ENCODE data around the gene PSMF1.

DNA sequence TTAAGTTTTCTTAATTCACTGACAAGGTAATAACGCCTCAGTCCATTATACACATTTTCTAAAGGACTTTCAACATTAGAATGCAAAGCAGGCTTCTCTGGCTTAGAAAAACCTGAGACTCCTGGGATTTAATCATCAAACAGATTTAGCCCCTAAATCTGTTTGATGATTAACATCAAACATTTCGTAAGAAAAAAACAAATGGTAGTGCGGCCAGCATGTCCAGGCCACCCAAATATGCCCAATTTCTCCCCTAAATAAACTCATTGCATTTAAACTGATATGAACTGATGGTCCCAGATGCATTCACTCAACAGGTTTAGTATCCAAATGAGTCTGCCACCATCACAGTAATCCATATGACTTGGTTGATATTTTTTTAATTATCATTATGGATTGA lies 60.2 kb downstream of the PSMF1 start:
- TF ChIP-seq ARNT (IDR thresholded peaks at IDR 0.05) (no peak), ELF4 (IDR thresholded peaks at IDR 0.05) (no peak), FOXK2 (IDR thresholded peaks at IDR 0.05) (no peak), BHLHE40 (IDR thresholded peaks at IDR 0.05; ENCODE audit: borderline replicate concordance) (no peak), SP1 (IDR thresholded peaks at IDR 0.05) (no peak), FOXM1 (IDR thresholded peaks at IDR 0.05; ENCODE audit: borderline replicate concordance) (no peak), ZNF384 (IDR thresholded peaks at IDR 0.05) (no peak), NFRKB (IDR thresholded peaks at IDR 0.05) (no peak), TARDBP (IDR thresholded peaks at IDR 0.05) (no peak), FOXA1 (IDR thresholded peaks at IDR 0.05) (no peak), SUZ12 (IDR thresholded peaks at IDR 0.05) (no peak), HDGF (IDR thresholded peaks at IDR 0.05; ENCODE audit: borderline replicate concordance) (no peak), LEF1 (IDR thresholded peaks at IDR 0.05; ENCODE audit: borderline replicate concordance) (no peak)
- TF ChIP-seq, protein P1, sequence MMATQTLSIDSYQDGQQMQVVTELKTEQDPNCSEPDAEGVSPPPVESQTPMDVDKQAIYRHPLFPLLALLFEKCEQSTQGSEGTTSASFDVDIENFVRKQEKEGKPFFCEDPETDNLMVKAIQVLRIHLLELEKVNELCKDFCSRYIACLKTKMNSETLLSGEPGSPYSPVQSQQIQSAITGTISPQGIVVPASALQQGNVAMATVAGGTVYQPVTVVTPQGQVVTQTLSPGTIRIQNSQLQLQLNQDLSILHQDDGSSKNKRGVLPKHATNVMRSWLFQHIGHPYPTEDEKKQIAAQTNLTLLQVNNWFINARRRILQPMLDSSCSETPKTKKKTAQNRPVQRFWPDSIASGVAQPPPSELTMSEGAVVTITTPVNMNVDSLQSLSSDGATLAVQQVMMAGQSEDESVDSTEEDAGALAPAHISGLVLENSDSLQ (IDR thresholded peaks at IDR 0.05), result no peak
